B cell (primary cell): ENCODE results near the gene SH3D19.

Experiments
- CTCF ChIP-seq: fragments of 200-600 bp; IDR thresholded peaks from one replicate; pipeline ENCODE4 v1.8.0; 2022; ENCODE audit warnings: antibody characterized with exemption, mild to moderate bottlenecking
- EZH2 ChIP-seq: IDR thresholded peaks from 2 replicates; pipeline ENCODE4 v1.6.1; 2012; ENCODE audit warnings: borderline replicate concordance, low read depth, mild to moderate bottlenecking, moderate library complexity, low read length; ENCODE audit not compliant: insufficient read depth, poor library complexity, severe bottlenecking

- no peak for TF ChIP-seq CTCF
- TF ChIP-seq EZH2: no peak
Measured at GRCh38 chr4:151256134-151256533, 69.3 kb downstream of the SH3D19 start.
